Peyer's patch (tissue), 4 donors: ENCODE data around the gene LMO7. TPM values are rescaled to one million over a fixed set of nuclear protein-coding genes. Genes with fewer than 3 reads are reported as not detected.

Experiments used
- DNase-seq, 3 donors: peaks; one replicate each; pipeline ENCODE4 v3.0.0-alpha.2; 2017 to 2019
- H3K27ac ChIP-seq, 4 donors: fragments of 200-600 bp; sonication (generic); one replicate each; pipeline ENCODE4 v1.5.1; 2016 to 2019
- H3K27me3 ChIP-seq, 2 donors: fragments of 200-600 bp; sonication (generic); one replicate each; pipeline ENCODE4 v1.5.1; 2019
- H3K36me3 ChIP-seq, 3 donors: fragments of 200-600 bp; sonication (generic); one replicate each; pipeline ENCODE4 v1.5.1; 2016 to 2019
- H3K4me1 ChIP-seq, 4 donors: fragments of 200-600 bp; sonication (generic); one replicate each; pipeline ENCODE4 v1.5.1; 2016 to 2019
- H3K4me3 ChIP-seq, 4 donors: fragments of 200-600 bp; sonication (generic); 1 replicate in 3 of 4; 2 replicates in 1 of 4; pipeline ENCODE4 v1.5.1; 2016 to 2019; ENCODE audit warnings: mild to moderate bottlenecking in 1 of 4
- H3K9me3 ChIP-seq, 4 donors: fragments of 200-600 bp; sonication (generic); one replicate each; pipeline ENCODE4 v1.5.1; 2016 to 2019; ENCODE audit warnings: mild to moderate bottlenecking in 1 of 4
- CTCF ChIP-seq, 6 experiments: fragments of 450-650 bp in 4 of 6; fragments of 200-600 bp in 2 of 6; sonication (generic) in 1 of 6; IDR thresholded peaks; one replicate each; pipeline ENCODE4 v1.5.1; 2017 to 2019; ENCODE audit warnings: antibody characterized with exemption in 6 of 6, mild to moderate bottlenecking in 3 of 6, moderate library complexity in 1 of 6
- POLR2A ChIP-seq, 2 donors: fragments of 450-650 bp; IDR thresholded peaks; one replicate each; pipeline ENCODE4 v1.5.1; 2017; ENCODE audit warnings: antibody characterized with exemption in 2 of 2, mild to moderate bottlenecking in 2 of 2, moderate library complexity in 2 of 2
- total RNA-seq, 4 donors: library from RNA; depleted of rRNA; stranded (reverse); fragments of >200 nt; gene quantifications; one replicate each; pipeline ENCODE4 v1.1.0, GENCODE V29; 2016

The LMO7 gene
- total RNA-seq, 4 donors from 2014 or later: 74.3 to 365 (median 327) TPM

- Histone ChIP-seq H3K27ac (no peak overlapping the region), H3K9me3 (no peaks in the 10 kb centered on the region), H3K4me3 (no peak overlapping the region), H3K27me3 (no peaks in the 10 kb centered on the region), H3K36me3 (peaks cover 0 to 56% (median 2%) of the 10 kb centered on the region in 3 donors), H3K4me1 (no peaks in the 10 kb centered on the region)
- TF ChIP-seq POLR2A (IDR thresholded peaks at IDR 0.05) (no peak), CTCF (IDR thresholded peaks at IDR 0.05) (no peak)
- no peak for DNase-seq
Measured at GRCh38 chr13:75847588-75847987, 211.5 kb downstream of the LMO7 start.

- peaks cover 0 to 58% (median 0%) of the 10 kb centered on the region in 3 donors for H3K36me3 ChIP-seq
- TF ChIP-seq CTCF (IDR thresholded peaks at IDR 0.05) (no peak), POLR2A (IDR thresholded peaks at IDR 0.05) (no peak)
- DNase-seq: no peak
- no peaks in the 10 kb centered on the region for H3K4me1 ChIP-seq
- no peaks in the 10 kb centered on the region for H3K9me3 ChIP-seq
- H3K27ac ChIP-seq: no peak overlapping the region
- no peak overlapping the region for H3K4me3 ChIP-seq
- H3K27me3 ChIP-seq: no peaks in the 10 kb centered on the region
Measured at GRCh38 chr13:75850916-75851315, 214.8 kb downstream of the LMO7 start.

GRCh38 chr13:75855216-75855615, 219.1 kb downstream of the LMO7 start:
- DNase-seq: no peak
- TF ChIP-seq CTCF (IDR thresholded peaks at IDR 0.05): no peak
- no peak for TF ChIP-seq POLR2A (IDR thresholded peaks at IDR 0.05)
- Histone ChIP-seq H3K27ac (no peak overlapping the region), H3K9me3 (no peaks in the 10 kb centered on the region), H3K4me1 (no peaks in the 10 kb centered on the region), H3K4me3 (no peak overlapping the region), H3K36me3 (peaks cover 0 to 71% (median 0%) of the 10 kb centered on the region in 3 donors), H3K27me3 (no peaks in the 10 kb centered on the region)

- TF ChIP-seq CTCF (IDR thresholded peaks at IDR 0.05): no peak
- no peak for TF ChIP-seq POLR2A (IDR thresholded peaks at IDR 0.05)
- H3K36me3 ChIP-seq: peaks cover 0 to 65% (median 0%) of the 10 kb centered on the region in 3 donors
- H3K4me1 ChIP-seq: no peaks in the 10 kb centered on the region
- no peaks in the 10 kb centered on the region for H3K9me3 ChIP-seq
- DNase-seq: no peak
- H3K4me3 ChIP-seq: no peak overlapping the region
- no peaks in the 10 kb centered on the region for H3K27me3 ChIP-seq
- H3K27ac ChIP-seq: no peak overlapping the region
Measured at GRCh38 chr13:75855847-75856246, 219.7 kb downstream of the LMO7 start.

GRCh38 chr13:75857291-75857690, 221.2 kb downstream of the LMO7 start:
- no peaks in the 10 kb centered on the region for H3K4me1 ChIP-seq
- H3K9me3 ChIP-seq: no peaks in the 10 kb centered on the region
- no peak for DNase-seq
- H3K27ac ChIP-seq: no peak overlapping the region
- no peak overlapping the region for H3K4me3 ChIP-seq
- H3K27me3 ChIP-seq: no peaks in the 10 kb centered on the region
- TF ChIP-seq POLR2A (IDR thresholded peaks at IDR 0.05): no peak
- H3K36me3 ChIP-seq: peaks cover 0 to 54% (median 0%) of the 10 kb centered on the region in 3 donors

- Histone ChIP-seq H3K9me3 (no peaks in the 10 kb centered on the region), H3K4me1 (no peaks in the 10 kb centered on the region)
Measured at GRCh38 chr13:75860935-75861334, 224.8 kb downstream of the LMO7 start.

More at GRCh38 chr13:75860935-75861334, 224.8 kb downstream of the LMO7 start:
- H3K27ac ChIP-seq: no peak overlapping the region
- H3K27me3 ChIP-seq: no peaks in the 10 kb centered on the region
- no peak for DNase-seq
- no peak for TF ChIP-seq CTCF (IDR thresholded peaks at IDR 0.05)
- TF ChIP-seq POLR2A (IDR thresholded peaks at IDR 0.05): no peak
- no peak overlapping the region for H3K4me3 ChIP-seq
- peaks cover 0 to 25% (median 0%) of the 10 kb centered on the region in 3 donors for H3K36me3 ChIP-seq
